CD14-positive monocyte (primary cell): ENCODE measurements around the gene NUAK1. TPM values are rescaled to one million over a fixed set of nuclear protein-coding genes. Genes with fewer than 3 reads are reported as not detected.

Source experiments
- DNase-seq, 3 donors: peaks; one replicate each; pipeline ENCODE4 v3.0.0-alpha.2; 2011 to 2022
- H2AFZ ChIP-seq: 2 replicates; pipeline ENCODE4 v1.6.0; 2012; ENCODE audit warnings: mild to moderate bottlenecking, low read depth, low read length, inconsistent platforms; ENCODE audit not compliant: insufficient read depth, poor library complexity, severe bottlenecking
- H3K27ac ChIP-seq, 2 donors: 1 replicate in 1 of 2; 2 replicates in 1 of 2; pipeline ENCODE4 v1.5.1; 2012 to 2013; ENCODE audit warnings: low read length in 2 of 2, control low read depth in 1 of 2, inconsistent platforms in 1 of 2, low read depth in 1 of 2, mild to moderate bottlenecking in 1 of 2
- H3K27me3 ChIP-seq, 2 donors: one replicate each; pipeline versions ENCODE4 v1.6.0 to v1.6.1; 2011 to 2013; ENCODE audit warnings: low read length in 2 of 2; ENCODE audit not compliant: control insufficient read depth in 2 of 2, insufficient read depth in 2 of 2
- H3K36me3 ChIP-seq, 2 donors: replicated peaks in 1 of 2; 1 replicate in 1 of 2; 2 replicates in 1 of 2; pipeline versions ENCODE4 v1.5.1 to v1.6.1; 2012 to 2013; ENCODE audit warnings: low read length in 2 of 2, control low read depth in 1 of 2, inconsistent platforms in 1 of 2, mild to moderate bottlenecking in 1 of 2; ENCODE audit not compliant: insufficient read depth in 2 of 2, control insufficient read depth in 1 of 2
- H3K4me1 ChIP-seq, 2 donors: 1 replicate in 1 of 2; 2 replicates in 1 of 2; pipeline versions ENCODE4 v1.5.1 to v1.6.1; 2012 to 2013; ENCODE audit warnings: low read length in 2 of 2, control low read depth in 1 of 2, inconsistent platforms in 1 of 2, mild to moderate bottlenecking in 1 of 2, moderate library complexity in 1 of 2; ENCODE audit not compliant: insufficient read depth in 2 of 2, control insufficient read depth in 1 of 2
- H3K4me2 ChIP-seq: replicated peaks from 2 replicates; pipeline ENCODE3; 2012; ENCODE audit warnings: low read length, moderate library complexity, mild to moderate bottlenecking; ENCODE audit not compliant: poor library complexity, severe bottlenecking; ENCODE audit errors: extremely low read depth
- H3K4me3 ChIP-seq, 3 experiments: fragments of 200-600 bp in 1 of 3; sonication (generic) in 1 of 3; replicated peaks in 1 of 3; 1 replicate in 2 of 3; 2 replicates in 1 of 3; pipeline ENCODE4 v1.5.1; 2011 to 2013; ENCODE audit warnings: low read length in 3 of 3, mild to moderate bottlenecking in 3 of 3, control low read depth in 2 of 3, low read depth in 2 of 3, inconsistent platforms in 1 of 3, moderate library complexity in 1 of 3
- H3K79me2 ChIP-seq: 2 replicates; pipeline ENCODE4 v1.6.0; 2012; ENCODE audit warnings: mild to moderate bottlenecking, control low read depth, inconsistent platforms, low read length, moderate library complexity; ENCODE audit not compliant: insufficient read depth
- H3K9ac ChIP-seq: 2 replicates; pipeline ENCODE4 v1.6.0; 2017; ENCODE audit warnings: low read length, mild to moderate bottlenecking; ENCODE audit not compliant: insufficient read depth, poor library complexity, severe bottlenecking
- H3K9me3 ChIP-seq, 2 donors: replicated peaks in 1 of 2; 1 replicate in 1 of 2; 2 replicates in 1 of 2; pipeline versions ENCODE4 v1.5.1 to v1.6.1; 2012 to 2013; ENCODE audit warnings: low read length in 2 of 2, control low read depth in 1 of 2; ENCODE audit not compliant: control insufficient read depth in 1 of 2, insufficient read depth in 1 of 2
- H4K20me1 ChIP-seq: 2 replicates; pipeline ENCODE4 v1.6.0; 2012; ENCODE audit warnings: mild to moderate bottlenecking, low read length, control low read depth, moderate library complexity; ENCODE audit not compliant: insufficient read depth
- H3K27ac Mint-ChIP-seq, 7 donors: one replicate each; pipeline ENCODE4 v1.8.0; 2020; ENCODE audit warnings: mild to moderate bottlenecking in 7 of 7, mixed read lengths in 7 of 7, moderate library complexity in 6 of 7, inconsistent platforms in 2 of 7
- H3K27me3 Mint-ChIP-seq, 3 donors: one replicate each; pipeline ENCODE4 v1.8.0; 2021 to 2022; ENCODE audit warnings: low read depth in 3 of 3, mild to moderate bottlenecking in 3 of 3, mixed read lengths in 3 of 3, moderate library complexity in 3 of 3, inconsistent platforms in 1 of 3
- H3K36me3 Mint-ChIP-seq, 2 donors: one replicate each; pipeline ENCODE4 v1.8.0; 2020; ENCODE audit warnings: mixed read lengths in 2 of 2, inconsistent platforms in 1 of 2, mild to moderate bottlenecking in 1 of 2
- H3K4me1 Mint-ChIP-seq: one replicate; pipeline ENCODE4 v1.8.0; 2020; ENCODE audit warnings: mild to moderate bottlenecking, mixed read lengths
- H3K4me3 Mint-ChIP-seq, 2 donors: one replicate each; pipeline ENCODE4 v1.8.0; 2020; ENCODE audit warnings: mild to moderate bottlenecking in 2 of 2, mixed read lengths in 2 of 2, moderate library complexity in 1 of 2
- H3K9me3 Mint-ChIP-seq, 7 donors: one replicate each; pipeline ENCODE4 v1.8.0; 2020 to 2022; ENCODE audit warnings: mixed read lengths in 7 of 7, mild to moderate bottlenecking in 6 of 7, moderate library complexity in 6 of 7, inconsistent platforms in 2 of 7
- WGBS: methylation state at CpG from one replicate; pipeline ENCODE4 v1.1.5; 2013; ENCODE audit warnings: missing lambda C conversion rate; ENCODE audit not compliant: insufficient coverage; 5-methylcytosine and 5-hydroxymethylcytosine counted together
- intact Hi-C, 2 donors: fragments of 100-400 bp; cut with micrococcal nuclease; formaldehyde crosslinking; loops; one replicate each; pipeline versions ENCODE4 v1.15.0 to v1.15.1; 2023
- polyA plus RNA-seq, 3 donors: library from polyadenylated mRNA; depleted of rRNA in 1 of 3; unstranded in 2 of 3; stranded (reverse) in 1 of 3; fragments of 300-500 nt in 2 of 3; fragments of >200 nt in 1 of 3; fragmentation: Illumina TruSeq in 2 of 3; gene quantifications; 1 replicate in 2 of 3; 2 replicates in 1 of 3; pipeline ENCODE4 v1.2.3, GENCODE V29; 2012 to 2021
- TF ChIP-seq, protein P1 (sequence below): fragments of 200-600 bp; IDR thresholded peaks from one replicate; pipeline ENCODE4 v1.8.0; 2022; ENCODE audit warnings: antibody characterized with exemption, mild to moderate bottlenecking

The NUAK1 gene
- polyA plus RNA-seq, 3 donors = not detected

DNA sequence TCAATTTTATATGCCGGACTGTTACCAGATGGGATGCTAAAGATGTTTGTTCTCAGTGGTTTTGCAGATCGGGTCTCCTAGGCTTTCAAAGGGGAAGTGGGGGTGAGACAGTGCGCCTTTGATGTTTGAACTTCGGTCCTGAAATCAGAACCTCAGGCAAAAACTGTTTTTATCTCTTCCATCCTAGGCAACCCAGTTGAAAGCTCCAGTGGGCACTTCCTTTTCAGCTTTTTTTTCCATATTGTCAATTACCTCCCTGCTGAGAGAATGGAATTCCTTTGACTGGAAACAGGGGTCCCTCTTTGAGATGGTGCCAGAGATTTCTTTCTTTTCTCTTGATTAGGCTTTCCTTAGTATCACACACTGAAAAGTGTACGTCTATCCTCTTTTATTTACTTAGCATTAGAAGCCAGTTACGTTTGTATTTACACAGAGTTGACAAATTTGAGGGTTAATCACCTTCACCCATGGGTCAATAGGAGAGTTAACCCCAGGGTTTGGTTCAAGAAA lies 40.0 kb downstream of the NUAK1 start:
- no peaks in the 10 kb centered on the region for H3K79me2 ChIP-seq
- 57% methylated on average over 2 of the region's 6 CpGs for WGBS
- no peak overlapping the region for H3K4me3 ChIP-seq
- H3K27ac ChIP-seq = no peak overlapping the region
- no peaks in the 10 kb centered on the region for H3K4me1 ChIP-seq
- Mint-ChIP-seq H3K36me3 (no peaks in the 10 kb centered on the region), H3K27ac (no peak overlapping the region), H3K9me3 (no peaks in the 10 kb centered on the region), H3K4me1 (no peaks in the 10 kb centered on the region), H3K27me3 (peaks cover 8 to 12% (median 10%) of the 10 kb centered on the region in 3 donors), H3K4me3 (no peak overlapping the region)
- TF ChIP-seq, protein P1, sequence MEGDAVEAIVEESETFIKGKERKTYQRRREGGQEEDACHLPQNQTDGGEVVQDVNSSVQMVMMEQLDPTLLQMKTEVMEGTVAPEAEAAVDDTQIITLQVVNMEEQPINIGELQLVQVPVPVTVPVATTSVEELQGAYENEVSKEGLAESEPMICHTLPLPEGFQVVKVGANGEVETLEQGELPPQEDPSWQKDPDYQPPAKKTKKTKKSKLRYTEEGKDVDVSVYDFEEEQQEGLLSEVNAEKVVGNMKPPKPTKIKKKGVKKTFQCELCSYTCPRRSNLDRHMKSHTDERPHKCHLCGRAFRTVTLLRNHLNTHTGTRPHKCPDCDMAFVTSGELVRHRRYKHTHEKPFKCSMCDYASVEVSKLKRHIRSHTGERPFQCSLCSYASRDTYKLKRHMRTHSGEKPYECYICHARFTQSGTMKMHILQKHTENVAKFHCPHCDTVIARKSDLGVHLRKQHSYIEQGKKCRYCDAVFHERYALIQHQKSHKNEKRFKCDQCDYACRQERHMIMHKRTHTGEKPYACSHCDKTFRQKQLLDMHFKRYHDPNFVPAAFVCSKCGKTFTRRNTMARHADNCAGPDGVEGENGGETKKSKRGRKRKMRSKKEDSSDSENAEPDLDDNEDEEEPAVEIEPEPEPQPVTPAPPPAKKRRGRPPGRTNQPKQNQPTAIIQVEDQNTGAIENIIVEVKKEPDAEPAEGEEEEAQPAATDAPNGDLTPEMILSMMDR = no peak
- no peak overlapping the region for H3K4me2 ChIP-seq
- H3K27me3 ChIP-seq = peaks cover 0 to 4% of the 10 kb centered on the region in 2 donors
- no peak overlapping the region for H3K9ac ChIP-seq
- H3K36me3 ChIP-seq = no peaks in the 10 kb centered on the region
- H3K9me3 ChIP-seq = no peaks in the 10 kb centered on the region
- no peak for DNase-seq
- no peaks in the 10 kb centered on the region for H4K20me1 ChIP-seq
- intact Hi-C loops = no loop called here
- H2AFZ ChIP-seq = no peak overlapping the region

DNA sequence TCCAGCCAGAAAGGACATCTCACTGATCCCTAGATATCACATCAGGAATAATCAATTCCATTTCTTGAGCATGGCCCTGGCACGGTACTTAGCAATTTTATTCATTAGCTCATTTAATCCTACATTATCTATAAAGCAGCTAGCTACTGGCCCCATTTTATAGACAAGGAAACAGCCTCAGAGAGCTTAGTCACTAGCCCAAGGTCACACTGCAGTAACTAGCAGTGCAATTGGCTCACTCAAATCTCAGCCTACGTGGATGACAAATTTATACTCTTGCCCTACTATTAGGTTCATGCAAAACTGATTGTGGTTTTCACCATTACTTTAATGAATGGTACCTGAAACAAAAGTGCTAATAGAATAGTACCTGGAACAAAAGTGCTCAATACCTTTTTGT lies 41.7 kb downstream of the NUAK1 start:
- H3K9ac ChIP-seq = no peak overlapping the region
- H2AFZ ChIP-seq = no peak overlapping the region
- H3K27me3 Mint-ChIP-seq = peaks cover 8 to 12% (median 9%) of the 10 kb centered on the region in 3 donors

More for the DNA sequence above, 41.7 kb downstream of the NUAK1 start:
- Histone ChIP-seq H3K27me3 (peaks cover 0 to 4% of the 10 kb centered on the region in 2 donors), H3K4me3 (no peak overlapping the region), H4K20me1 (no peaks in the 10 kb centered on the region), H3K4me2 (no peak overlapping the region), H3K9me3 (no peaks in the 10 kb centered on the region), H3K4me1 (no peaks in the 10 kb centered on the region), H3K79me2 (no peaks in the 10 kb centered on the region), H3K36me3 (no peaks in the 10 kb centered on the region), H3K27ac (no peak overlapping the region)
- H3K4me1 Mint-ChIP-seq = no peaks in the 10 kb centered on the region
- no peak for DNase-seq
- H3K9me3 Mint-ChIP-seq = peaks cover 0 to 2% (median 0%) of the 10 kb centered on the region in 7 donors
- TF ChIP-seq, protein P1 = no peak
- no peak overlapping the region for H3K27ac Mint-ChIP-seq
- H3K36me3 Mint-ChIP-seq = no peaks in the 10 kb centered on the region
- intact Hi-C loops = no loop called here
- H3K4me3 Mint-ChIP-seq = no peak overlapping the region
- 89% methylated on average over 1 of the region's 2 CpGs for WGBS
